Measurements from ENCODE around the gene TAS1R2.
"Not testable (repeated sequence)": the region's sequence is repeated elsewhere in the genome, so short reads cannot be mapped to it uniquely, and the experiment has no call there.

Gene TAS1R2

GRCh38 chr1:18884419-18884717, 24.9 kb upstream of the TAS1R2 start:
- no peak for DNase-seq (ENCODE audit: low read depth in 3 of 3, low spot score in 1 of 3)

GRCh38 chr1:18883636-18884418, 24.4 kb upstream of the TAS1R2 start:
- peak; percentile 22 to 73 (median 53) for DNase-seq (ENCODE audit: low read depth in 3 of 3, low spot score in 1 of 3)

GRCh38 chr1:18883079-18883478, 23.6 kb upstream of the TAS1R2 start:
- DNase-seq (ENCODE audit: low read depth in 3 of 3, low spot score in 1 of 3), result no peak

GRCh38 chr1:18882486-18882885, 23.0 kb upstream of the TAS1R2 start:
- no peak for DNase-seq (ENCODE audit: low read depth in 3 of 3, low spot score in 1 of 3)

- no peak for DNase-seq (ENCODE audit: low read depth in 3 of 3, low spot score in 1 of 3)
Measured at GRCh38 chr1:18881642-18882431, 22.4 kb upstream of the TAS1R2 start.

GRCh38 chr1:18881164-18881563, 21.7 kb upstream of the TAS1R2 start:
- no peak for DNase-seq (ENCODE audit: low read depth in 3 of 3, low spot score in 1 of 3)

GRCh38 chr1:18880585-18880984, 21.1 kb upstream of the TAS1R2 start:
- no peak for DNase-seq (ENCODE audit: low read depth in 3 of 3, low spot score in 1 of 3)

GRCh38 chr1:18879791-18880309, 20.4 kb upstream of the TAS1R2 start:
- DNase-seq (ENCODE audit: low read depth in 3 of 3, low spot score in 1 of 3), result no peak

- no peak for DNase-seq (ENCODE audit: low read depth in 3 of 3, low spot score in 1 of 3)
Measured at GRCh38 chr1:18879215-18879790, 19.8 kb upstream of the TAS1R2 start.

GRCh38 chr1:18878538-18879214, 19.2 kb upstream of the TAS1R2 start:
- DNase-seq (ENCODE audit: low read depth in 3 of 3, low spot score in 1 of 3), result no peak

GRCh38 chr1:18877282-18877681, 17.8 kb upstream of the TAS1R2 start:
- no peak for DNase-seq (ENCODE audit: low read depth in 3 of 3, low spot score in 1 of 3)

- DNase-seq (ENCODE audit: low read depth in 3 of 3, low spot score in 1 of 3), result no peak
Measured at GRCh38 chr1:18876210-18876609, 16.8 kb upstream of the TAS1R2 start.

GRCh38 chr1:18875796-18876128, 16.3 kb upstream of the TAS1R2 start:
- DNase-seq (ENCODE audit: low read depth in 3 of 3, low spot score in 1 of 3), result no peak

GRCh38 chr1:18875107-18875795, 15.8 kb upstream of the TAS1R2 start:
- peak; percentile 10 to 67 (median 35) for DNase-seq (ENCODE audit: low read depth in 3 of 3, low spot score in 1 of 3)

GRCh38 chr1:18874600-18874999, 15.1 kb upstream of the TAS1R2 start:
- DNase-seq (ENCODE audit: low read depth in 3 of 3, low spot score in 1 of 3), result no peak

GRCh38 chr1:18874036-18874435, 14.6 kb upstream of the TAS1R2 start:
- no peak for DNase-seq (ENCODE audit: low read depth in 3 of 3, low spot score in 1 of 3)

GRCh38 chr1:18872071-18872611, 12.7 kb upstream of the TAS1R2 start:
- DNase-seq (ENCODE audit: low read depth in 3 of 3, low spot score in 1 of 3), result no peak

- DNase-seq (ENCODE audit: low read depth in 3 of 3, low spot score in 1 of 3), result no peak
Measured at GRCh38 chr1:18871401-18872070, 12.1 kb upstream of the TAS1R2 start.

- no peak for DNase-seq (ENCODE audit: low read depth in 3 of 3, low spot score in 1 of 3)
Measured at GRCh38 chr1:18870957-18871356, 11.5 kb upstream of the TAS1R2 start.

- DNase-seq (ENCODE audit: low read depth in 3 of 3, low spot score in 1 of 3), result not testable (repeated sequence)
Measured at GRCh38 chr1:18870595-18870865, 11.1 kb upstream of the TAS1R2 start.

Data from stimulated activated CD4-positive, alpha-beta T cell treated with anti-CD3 and anti-CD28 coated beads, TNF-alpha, amount 100 ng/mL, for 1 hour (primary cell).